HG03045 (cell line): ENCODE measurements around the gene TMIGD2.
"Not testable (repeated sequence)": the region's sequence is repeated elsewhere in the genome, so short reads cannot be mapped to it uniquely, and the experiment has no call there.

ENCODE experiments used
- ATAC-seq: cut with Tn5 transposase; IDR thresholded peaks from one replicate; pipeline ENCODE4 v1.9.1; 2021; ENCODE audit warnings: mild to moderate bottlenecking, moderate library complexity; ENCODE audit not compliant: unreplicated experiment

TMIGD2 gene

GRCh38 chr19:4302243-4302640 is at the start of gene TMIGD2:
TMIGD2 (minus strand) TSS chr19:4302389; CDS start chr19:4302385, 4 bp downstream.
- ATAC-seq = no peak

- no peak for ATAC-seq
Observed at GRCh38 chr19:4350726-4351125, 48.5 kb upstream of the TMIGD2 start.

- ATAC-seq = no peak
Observed at GRCh38 chr19:4350111-4350510, 47.9 kb upstream of the TMIGD2 start.

GRCh38 chr19:4349225-4349624 is 47.0 kb upstream of the TMIGD2 start:
- not testable (repeated sequence) for ATAC-seq

GRCh38 chr19:4347521-4347920 is 45.3 kb upstream of the TMIGD2 start:
- no peak for ATAC-seq

- no peak for ATAC-seq
Observed at GRCh38 chr19:4346020-4346383, 43.8 kb upstream of the TMIGD2 start.

- no peak for ATAC-seq
Observed at GRCh38 chr19:4345342-4346019, 43.3 kb upstream of the TMIGD2 start.

- peak; percentile 55 for ATAC-seq
Observed at GRCh38 chr19:4343370-4344307, 41.5 kb upstream of the TMIGD2 start, which contains the start of gene MPND. MPND (plus strand) TSS chr19:4343562; CDS start chr19:4343594, 32 bp downstream.

GRCh38 chr19:4342615-4343369 is 40.6 kb upstream of the TMIGD2 start:
- ATAC-seq = peak; percentile 85

- ATAC-seq = no peak
Observed at GRCh38 chr19:4342314-4342614, 40.1 kb upstream of the TMIGD2 start.

GRCh38 chr19:4338441-4339355 is 36.5 kb upstream of the TMIGD2 start, which contains the start of gene STAP2:
STAP2 (minus strand) TSS chr19:4338827; CDS start chr19:4338753, 74 bp downstream.
- no peak for ATAC-seq

GRCh38 chr19:4337906-4338440 is 35.8 kb upstream of the TMIGD2 start:
- no peak for ATAC-seq

GRCh38 chr19:4334929-4335570 is 32.9 kb upstream of the TMIGD2 start:
- no peak for ATAC-seq

- no peak for ATAC-seq
Observed at GRCh38 chr19:4329858-4330257, 27.7 kb upstream of the TMIGD2 start.

- ATAC-seq = not testable (repeated sequence)
Observed at GRCh38 chr19:4328991-4329681, 26.9 kb upstream of the TMIGD2 start.

- ATAC-seq = peak; percentile 73
Observed at GRCh38 chr19:4328243-4328990, 26.2 kb upstream of the TMIGD2 start.

- no peak for ATAC-seq
Observed at GRCh38 chr19:4327877-4328242, 25.7 kb upstream of the TMIGD2 start.

GRCh38 chr19:4327252-4327876 is 25.2 kb upstream of the TMIGD2 start:
- ATAC-seq = no peak
